ENCODE measurements around the gene FAF1. TPM values are rescaled to one million over a fixed set of nuclear protein-coding genes. Genes with fewer than 3 reads are reported as not detected.

The FAF1 gene
- total RNA-seq, 2 experiments from 2014 or later: 42.3 to 114 TPM

GRCh38 chr1:50421768-50422674 lies 538.0 kb downstream of the FAF1 start:
- no peaks in the 10 kb centered on the region for H3K9me2 ChIP-seq (ENCODE audit: insufficient read depth, low read length)
- no peaks in the 10 kb centered on the region for H4K20me1 ChIP-seq (ENCODE audit: insufficient read depth, low read length)
- DNase-seq (ENCODE audit: low spot score): no peak
- no peak overlapping the region for H3K4me3 ChIP-seq (ENCODE audit: low read depth, low read length, poor library complexity, severe bottlenecking)
- intact Hi-C loops (cut with micrococcal nuclease; ENCODE audit: unreplicated experiment): no loop called here
- no peaks in the 10 kb centered on the region for H3K79me2 ChIP-seq (ENCODE audit: insufficient read depth, low read depth, low read length)
- no peaks in the 10 kb centered on the region for H3K9me3 ChIP-seq (ENCODE audit: low read length)
- H2AFZ ChIP-seq (ENCODE audit: low read length): no peak overlapping the region
- CTCF ChIA-PET (ENCODE audit: unreplicated experiment): no interaction called here
- no peak for TF ChIP-seq CTCF (conservative IDR thresholded peaks at IDR 0.05; ENCODE audit: low read length)
- no peak for TF ChIP-seq EZH2phosphoT487 (IDR thresholded peaks at IDR 0.05; ENCODE audit: borderline replicate concordance, low read depth, low read length)
- H3K4me1 ChIP-seq (ENCODE audit: insufficient read depth, low read length, poor library complexity, severe bottlenecking): no peaks in the 10 kb centered on the region
- POLR2A ChIA-PET: interaction anchor here (0.6 kb wide), 1 partner anchor 174 kb away, joined by 3 read pairs; no protein-coding TSS in a partner anchor
- BruUV-seq (replicated peaks): no TSS peak
- H3K36me3 ChIP-seq (ENCODE audit: insufficient read depth, low read length): no peaks in the 10 kb centered on the region
- H3K27ac ChIP-seq (ENCODE audit: low read depth, low read length, poor library complexity, severe bottlenecking): no peak overlapping the region
- no peak overlapping the region for H3K4me2 ChIP-seq (ENCODE audit: low read length)

- Histone ChIP-seq H3K79me2 (ENCODE audit: insufficient read depth, low read depth, low read length) (no peaks in the 10 kb centered on the region), H4K20me1 (ENCODE audit: insufficient read depth, low read length) (no peaks in the 10 kb centered on the region), H3K4me3 (ENCODE audit: low read depth, low read length, poor library complexity, severe bottlenecking) (no peak overlapping the region), H2AFZ (ENCODE audit: low read length) (no peak overlapping the region), H3K9me3 (ENCODE audit: low read length) (no peaks in the 10 kb centered on the region), H3K9me2 (ENCODE audit: insufficient read depth, low read length) (no peaks in the 10 kb centered on the region), H3K27ac (ENCODE audit: low read depth, low read length, poor library complexity, severe bottlenecking) (no peak overlapping the region), H3K4me1 (ENCODE audit: insufficient read depth, low read length, poor library complexity, severe bottlenecking) (no peaks in the 10 kb centered on the region), H3K4me2 (ENCODE audit: low read length) (no peak overlapping the region), H3K36me3 (ENCODE audit: insufficient read depth, low read length) (no peaks in the 10 kb centered on the region)
- CTCF ChIA-PET (ENCODE audit: unreplicated experiment): no interaction called here
- POLR2A ChIA-PET: no interaction called here
- no peak for DNase-seq (ENCODE audit: low spot score)
- intact Hi-C loops (cut with micrococcal nuclease; ENCODE audit: unreplicated experiment): no loop called here
- no TSS peak for BruUV-seq (replicated peaks)
- TF ChIP-seq EZH2phosphoT487 (IDR thresholded peaks at IDR 0.05; ENCODE audit: borderline replicate concordance, low read depth, low read length) (no peak), CTCF (conservative IDR thresholded peaks at IDR 0.05; ENCODE audit: low read length) (no peak)
Observed at GRCh38 chr1:50421366-50421748, 538.7 kb downstream of the FAF1 start.

- Histone ChIP-seq H3K27ac (ENCODE audit: low read depth, low read length, poor library complexity, severe bottlenecking) (no peak overlapping the region), H3K36me3 (ENCODE audit: insufficient read depth, low read length) (no peaks in the 10 kb centered on the region), H4K20me1 (ENCODE audit: insufficient read depth, low read length) (no peaks in the 10 kb centered on the region), H3K9me3 (ENCODE audit: low read length) (no peaks in the 10 kb centered on the region), H3K4me1 (ENCODE audit: insufficient read depth, low read length, poor library complexity, severe bottlenecking) (no peaks in the 10 kb centered on the region), H3K79me2 (ENCODE audit: insufficient read depth, low read depth, low read length) (no peaks in the 10 kb centered on the region), H3K9me2 (ENCODE audit: insufficient read depth, low read length) (no peaks in the 10 kb centered on the region), H3K4me2 (ENCODE audit: low read length) (no peak overlapping the region), H2AFZ (ENCODE audit: low read length) (no peak overlapping the region), H3K4me3 (ENCODE audit: low read depth, low read length, poor library complexity, severe bottlenecking) (no peak overlapping the region)
- ChIA-PET POLR2A (no interaction called here), CTCF (ENCODE audit: unreplicated experiment) (no interaction called here)
- no TSS peak for BruUV-seq (replicated peaks)
- no peak for TF ChIP-seq CTCF (conservative IDR thresholded peaks at IDR 0.05; ENCODE audit: low read length)
- TF ChIP-seq EZH2phosphoT487 (IDR thresholded peaks at IDR 0.05; ENCODE audit: borderline replicate concordance, low read depth, low read length): no peak
- intact Hi-C loops (cut with micrococcal nuclease; ENCODE audit: unreplicated experiment): no loop called here
- no peak for DNase-seq (ENCODE audit: low spot score)
Observed at GRCh38 chr1:50420689-50421365, 539.2 kb downstream of the FAF1 start.

Measured in OCI-LY7 (cell line).